Hepatocyte (in vitro differentiated cells): ENCODE data around the gene EGR2. TPM values are rescaled to one million over a fixed set of nuclear protein-coding genes. Genes with fewer than 3 reads are reported as not detected.

ENCODE experiments used
- DNase-seq: peaks from one replicate; pipeline ENCODE4 v3.0.0-alpha.2; 2016; ENCODE audit warnings: low spot score
- H2AFZ ChIP-seq: fragments of 200-600 bp; sonication (generic); 2 replicates; pipeline ENCODE4 v1.6.0; 2016; ENCODE audit warnings: antibody characterized with exemption, mild to moderate bottlenecking
- H3K27ac ChIP-seq: fragments of 200-600 bp; sonication (generic); 2 replicates; pipeline ENCODE4 v1.5.1; 2016; ENCODE audit warnings: mild to moderate bottlenecking
- H3K27me3 ChIP-seq: fragments of 200-600 bp; sonication (generic); 2 replicates; pipeline ENCODE4 v1.6.1; 2016
- H3K36me3 ChIP-seq: fragments of 200-600 bp; sonication (generic); replicated peaks from 2 replicates; pipeline ENCODE4 v1.5.1; 2016; ENCODE audit warnings: low read depth; ENCODE audit not compliant: insufficient read depth
- H3K4me1 ChIP-seq: fragments of 200-600 bp; sonication (generic); 2 replicates; pipeline ENCODE4 v1.5.1; 2016; ENCODE audit warnings: mild to moderate bottlenecking, moderate library complexity; ENCODE audit not compliant: insufficient read depth
- H3K4me2 ChIP-seq: fragments of 200-600 bp; sonication (generic); 2 replicates; pipeline ENCODE4 v1.6.0; 2016
- H3K4me3 ChIP-seq: fragments of 200-600 bp; sonication (generic); 2 replicates; pipeline ENCODE4 v1.5.1; 2016; ENCODE audit warnings: mild to moderate bottlenecking
- H3K79me2 ChIP-seq: fragments of 200-600 bp; sonication (generic); 2 replicates; pipeline ENCODE4 v1.6.0; 2017; ENCODE audit warnings: mild to moderate bottlenecking
- H3K9me2 ChIP-seq: fragments of 200-600 bp; sonication (generic); replicated peaks from 2 replicates; pipeline ENCODE4 v1.6.0; 2017; ENCODE audit warnings: mild to moderate bottlenecking; ENCODE audit not compliant: insufficient read depth
- H3K9me3 ChIP-seq: fragments of 200-600 bp; sonication (generic); 2 replicates; pipeline ENCODE4 v1.5.1; 2016; ENCODE audit warnings: low read depth, mild to moderate bottlenecking
- H4K20me1 ChIP-seq: fragments of 200-600 bp; sonication (generic); 2 replicates; pipeline ENCODE4 v1.6.0; 2016; ENCODE audit warnings: mild to moderate bottlenecking; ENCODE audit not compliant: insufficient read depth, poor library complexity, severe bottlenecking
- CTCF ChIP-seq: fragments of 200-600 bp; sonication (generic); IDR thresholded peaks from 2 replicates; pipeline ENCODE4 v1.5.1; 2016; ENCODE audit warnings: antibody characterized with exemption, mild to moderate bottlenecking; ENCODE audit not compliant: poor library complexity
- EZH2 ChIP-seq: fragments of 200-600 bp; sonication (generic); IDR thresholded peaks from 2 replicates; pipeline ENCODE4 v1.6.1; 2016; ENCODE audit warnings: antibody characterized with exemption, mild to moderate bottlenecking, borderline replicate concordance
- EZH2phosphoT487 ChIP-seq: fragments of 200-600 bp; sonication (generic); IDR thresholded peaks from one replicate; pipeline ENCODE4 v1.6.1; 2018; ENCODE audit warnings: antibody characterized with exemption, mild to moderate bottlenecking, low read depth, moderate library complexity; ENCODE audit not compliant: unreplicated experiment, severe bottlenecking
- WGBS: methylation state at CpG from one replicate; pipeline ENCODE4 v1.1.6; 2016; ENCODE audit warnings: low lambda C conversion rate; ENCODE audit errors: missing lambda C conversion rate; 5-methylcytosine and 5-hydroxymethylcytosine counted together
- polyA plus RNA-seq: library from polyadenylated mRNA; unstranded; fragments of >200 nt; fragmentation: Nextera tagmentation; extraction: Ambion mirVana; gene quantifications from 2 replicates; pipeline ENCODE4 v1.2.1, GENCODE V29; 2016
- total RNA-seq: library from RNA; depleted of rRNA; stranded (reverse); fragments of >200 nt; gene quantifications from 2 replicates; pipeline ENCODE4 v1.2.3, GENCODE V29; 2014

The EGR2 gene
- total and polyA plus RNA-seq, 2 experiments from 2014 or later = 10.4 to 11.5 TPM

- H3K27ac ChIP-seq = no peak overlapping the region
- TF ChIP-seq EZH2 = no peak
- TF ChIP-seq EZH2phosphoT487 = no peak
- no peak for TF ChIP-seq CTCF
- no peaks in the 10 kb centered on the region for H3K9me2 ChIP-seq
- H3K4me1 ChIP-seq = no peaks in the 10 kb centered on the region
- no peak for DNase-seq
- no peaks in the 10 kb centered on the region for H3K79me2 ChIP-seq
- H3K36me3 ChIP-seq = no peaks in the 10 kb centered on the region
- H3K27me3 ChIP-seq = no peaks in the 10 kb centered on the region
- no peaks in the 10 kb centered on the region for H3K9me3 ChIP-seq
- H3K4me3 ChIP-seq = no peak overlapping the region
- no peaks in the 10 kb centered on the region for H4K20me1 ChIP-seq
- no peak overlapping the region for H2AFZ ChIP-seq
- H3K4me2 ChIP-seq = no peak overlapping the region
- WGBS = 87% methylated on average over 6 of the region's 6 CpGs
Measured at GRCh38 chr10:62852961-62853702, 37.0 kb upstream of the EGR2 start.

- Histone ChIP-seq H3K4me3 (no peak overlapping the region), H3K36me3 (no peaks in the 10 kb centered on the region), H3K4me1 (no peaks in the 10 kb centered on the region), H3K9me2 (no peaks in the 10 kb centered on the region), H2AFZ (no peak overlapping the region), H3K27me3 (no peaks in the 10 kb centered on the region), H3K4me2 (no peak overlapping the region), H3K79me2 (no peaks in the 10 kb centered on the region), H4K20me1 (no peaks in the 10 kb centered on the region), H3K27ac (no peak overlapping the region), H3K9me3 (no peaks in the 10 kb centered on the region)
- no peak for DNase-seq
- TF ChIP-seq EZH2phosphoT487 = no peak
- peak; percentile 16 for TF ChIP-seq CTCF
- 51% methylated on average over 2 of the region's 2 CpGs for WGBS
Measured at GRCh38 chr10:62851442-62851841, 35.3 kb upstream of the EGR2 start.

GRCh38 chr10:62850646-62851045 is 34.5 kb upstream of the EGR2 start:
- TF ChIP-seq CTCF (no peak), EZH2 (no peak), EZH2phosphoT487 (no peak)

More at GRCh38 chr10:62850646-62851045, 34.5 kb upstream of the EGR2 start:
- H3K9me3 ChIP-seq = no peaks in the 10 kb centered on the region
- no peak overlapping the region for H2AFZ ChIP-seq
- no peaks in the 10 kb centered on the region for H3K4me1 ChIP-seq
- no peak for DNase-seq
- H4K20me1 ChIP-seq = no peaks in the 10 kb centered on the region
- no peaks in the 10 kb centered on the region for H3K79me2 ChIP-seq
- H3K4me3 ChIP-seq = no peak overlapping the region
- H3K36me3 ChIP-seq = no peaks in the 10 kb centered on the region
- WGBS = 83% methylated on average over 3 of the region's 3 CpGs
- no peak overlapping the region for H3K27ac ChIP-seq
- no peaks in the 10 kb centered on the region for H3K9me2 ChIP-seq
- no peaks in the 10 kb centered on the region for H3K27me3 ChIP-seq
- H3K4me2 ChIP-seq = no peak overlapping the region
